AG04450 (cell line): ENCODE data around the gene MRGPRG. TPM values are rescaled to one million over a fixed set of nuclear protein-coding genes. Genes with fewer than 3 reads are reported as not detected.

Experiments used
- CTCF ChIA-PET: fragments of 300-600, 350-600 bp; formaldehyde crosslinking; extraction: SDS; loops from one replicate; lab custom pipeline; 2022; ENCODE audit warnings: antibody characterized with exemption, inconsistent platforms; lab: Charles Lee
- POLR2A ChIA-PET: fragments of 350-600 bp; formaldehyde crosslinking; extraction: SDS; loops from one replicate; lab custom pipeline; 2021; ENCODE audit warnings: antibody characterized with exemption, inconsistent platforms; lab: Yijun Ruan, JAX
- DNase-seq: peaks from one replicate; pipeline ENCODE4 v3.0.0-alpha.2; 2011; ENCODE audit warnings: low read depth, low spot score
- H3K27ac ChIP-seq: one replicate; pipeline ENCODE4 v1.5.1; 2012; ENCODE audit warnings: low read depth, low read length, control low read depth
- H3K27me3 ChIP-seq: one replicate; pipeline ENCODE4 v1.6.0; 2012; ENCODE audit warnings: low read length; ENCODE audit not compliant: control insufficient read depth, insufficient read depth
- H3K4me3 ChIP-seq: 2 replicates; pipeline ENCODE4 v1.5.1; 2011; ENCODE audit warnings: mild to moderate bottlenecking, low read depth, low read length, control low read depth
- H3K9me3 ChIP-seq: 2 replicates; pipeline ENCODE4 v1.5.1; 2012; ENCODE audit warnings: low read length; ENCODE audit not compliant: control insufficient read depth, insufficient read depth
- polyA plus RNA-seq: library from polyadenylated mRNA; depleted of rRNA; stranded (reverse); fragments of >200 nt; gene quantifications from 2 replicates; pipeline ENCODE4 v1.2.3, GENCODE V29; 2011
- TF ChIP-seq, protein P1 (sequence below): IDR thresholded peaks from 2 replicates; pipeline ENCODE4 v1.5.1; 2011; ENCODE audit warnings: low read depth, low read length, control low read depth, inconsistent platforms

MRGPRG gene
- polyA plus RNA-seq, 1 experiment = not detected

DNA sequence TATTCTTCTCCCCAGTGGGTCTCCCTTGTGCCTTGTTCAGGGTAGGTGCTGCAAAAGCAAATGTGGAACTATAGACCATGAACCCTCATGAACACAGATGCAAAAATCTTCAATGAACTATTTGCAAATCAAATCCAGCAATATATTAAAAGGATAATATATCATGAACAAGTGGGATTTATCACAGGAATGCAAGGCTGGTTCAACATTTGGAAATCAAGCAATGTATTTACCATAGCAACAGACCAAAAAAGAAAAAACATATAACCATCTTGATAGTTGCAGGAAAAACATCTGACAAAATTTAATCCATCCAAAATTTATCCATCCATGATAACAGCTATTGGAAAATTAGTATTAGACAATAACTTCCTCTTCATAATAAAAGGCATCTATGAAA lies 42.1 kb downstream of the MRGPRG start:
- POLR2A ChIA-PET = no interaction called here
- H3K27me3 ChIP-seq = peaks cover 5% of the 10 kb centered on the region
- no peak for DNase-seq
- CTCF ChIA-PET = no interaction called here
- peaks cover 11% of the 10 kb centered on the region for H3K9me3 ChIP-seq
- TF ChIP-seq, protein P1, sequence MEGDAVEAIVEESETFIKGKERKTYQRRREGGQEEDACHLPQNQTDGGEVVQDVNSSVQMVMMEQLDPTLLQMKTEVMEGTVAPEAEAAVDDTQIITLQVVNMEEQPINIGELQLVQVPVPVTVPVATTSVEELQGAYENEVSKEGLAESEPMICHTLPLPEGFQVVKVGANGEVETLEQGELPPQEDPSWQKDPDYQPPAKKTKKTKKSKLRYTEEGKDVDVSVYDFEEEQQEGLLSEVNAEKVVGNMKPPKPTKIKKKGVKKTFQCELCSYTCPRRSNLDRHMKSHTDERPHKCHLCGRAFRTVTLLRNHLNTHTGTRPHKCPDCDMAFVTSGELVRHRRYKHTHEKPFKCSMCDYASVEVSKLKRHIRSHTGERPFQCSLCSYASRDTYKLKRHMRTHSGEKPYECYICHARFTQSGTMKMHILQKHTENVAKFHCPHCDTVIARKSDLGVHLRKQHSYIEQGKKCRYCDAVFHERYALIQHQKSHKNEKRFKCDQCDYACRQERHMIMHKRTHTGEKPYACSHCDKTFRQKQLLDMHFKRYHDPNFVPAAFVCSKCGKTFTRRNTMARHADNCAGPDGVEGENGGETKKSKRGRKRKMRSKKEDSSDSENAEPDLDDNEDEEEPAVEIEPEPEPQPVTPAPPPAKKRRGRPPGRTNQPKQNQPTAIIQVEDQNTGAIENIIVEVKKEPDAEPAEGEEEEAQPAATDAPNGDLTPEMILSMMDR = no peak
- no peak overlapping the region for H3K27ac ChIP-seq
- H3K4me3 ChIP-seq = no peak overlapping the region

DNA sequence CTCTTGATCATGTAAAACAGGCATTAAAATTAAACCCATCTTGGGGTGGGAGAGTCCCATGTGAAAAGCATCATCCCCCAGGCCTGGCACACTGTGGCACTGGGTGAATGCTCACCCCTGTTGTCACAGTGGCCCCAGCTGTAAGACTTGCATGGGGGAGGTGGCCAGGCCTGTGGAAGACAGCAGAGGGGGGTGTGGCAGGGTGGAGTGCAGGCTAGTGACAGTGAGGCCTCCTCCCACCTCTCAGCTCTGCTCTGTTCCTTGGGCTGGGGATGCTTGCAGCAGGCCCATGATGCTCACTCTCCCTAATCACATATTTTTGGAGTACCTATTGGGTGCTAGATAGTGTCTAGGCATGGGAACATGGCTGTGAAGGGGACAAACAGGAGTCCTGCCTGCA lies 43.4 kb downstream of the MRGPRG start:
- DNase-seq = no peak
- Histone ChIP-seq H3K27ac (no peak overlapping the region), H3K4me3 (no peak overlapping the region), H3K27me3 (peaks cover 9% of the 10 kb centered on the region), H3K9me3 (peaks cover 11% of the 10 kb centered on the region)
- ChIA-PET CTCF (no interaction called here), POLR2A (no interaction called here)
- TF ChIP-seq, protein P1 = no peak

DNA sequence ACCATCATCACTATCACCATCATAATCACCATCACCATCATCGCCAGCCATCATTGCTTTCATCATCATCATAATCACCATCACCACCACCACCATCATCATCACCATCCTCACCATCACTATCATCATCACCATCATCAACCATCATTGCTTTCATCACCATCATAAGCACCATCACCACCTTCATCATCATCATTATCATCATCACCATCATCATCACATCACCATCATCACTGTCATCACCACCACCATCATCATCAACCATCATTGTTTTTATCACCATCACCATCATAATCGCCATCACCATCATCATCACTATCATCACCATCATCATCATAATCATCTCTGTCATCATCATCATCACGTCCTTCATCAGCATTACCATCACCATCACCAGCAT lies 44.2 kb downstream of the MRGPRG start:
- Histone ChIP-seq H3K4me3 (no peak overlapping the region), H3K27me3 (peaks cover 9% of the 10 kb centered on the region), H3K9me3 (peaks cover 11% of the 10 kb centered on the region), H3K27ac (no peak overlapping the region)
- ChIA-PET CTCF (no interaction called here), POLR2A (no interaction called here)
- DNase-seq = no peak
- TF ChIP-seq, protein P1 = no peak

DNA sequence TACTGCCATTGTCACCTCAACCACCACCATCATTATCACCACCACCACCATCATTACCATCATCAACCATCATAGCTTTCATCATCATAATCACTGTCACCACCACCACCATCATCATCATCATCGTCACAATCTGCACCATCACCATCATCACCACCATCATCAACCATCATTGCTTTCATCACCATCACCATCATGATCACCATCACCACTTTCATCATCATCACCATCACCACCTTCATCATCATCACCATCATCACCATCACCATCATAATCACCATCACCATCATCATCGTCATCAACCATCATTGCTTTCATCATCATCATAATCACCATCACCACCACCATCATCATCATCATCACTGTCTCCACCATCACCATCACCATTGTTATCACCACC lies 44.8 kb downstream of the MRGPRG start:
- Histone ChIP-seq H3K27me3 (peaks cover 9% of the 10 kb centered on the region), H3K9me3 (peaks cover 11% of the 10 kb centered on the region), H3K27ac (no peak overlapping the region), H3K4me3 (no peak overlapping the region)
- no peak for DNase-seq
- TF ChIP-seq, protein P1 = no peak
- ChIA-PET POLR2A (no interaction called here), CTCF (no interaction called here)

DNA sequence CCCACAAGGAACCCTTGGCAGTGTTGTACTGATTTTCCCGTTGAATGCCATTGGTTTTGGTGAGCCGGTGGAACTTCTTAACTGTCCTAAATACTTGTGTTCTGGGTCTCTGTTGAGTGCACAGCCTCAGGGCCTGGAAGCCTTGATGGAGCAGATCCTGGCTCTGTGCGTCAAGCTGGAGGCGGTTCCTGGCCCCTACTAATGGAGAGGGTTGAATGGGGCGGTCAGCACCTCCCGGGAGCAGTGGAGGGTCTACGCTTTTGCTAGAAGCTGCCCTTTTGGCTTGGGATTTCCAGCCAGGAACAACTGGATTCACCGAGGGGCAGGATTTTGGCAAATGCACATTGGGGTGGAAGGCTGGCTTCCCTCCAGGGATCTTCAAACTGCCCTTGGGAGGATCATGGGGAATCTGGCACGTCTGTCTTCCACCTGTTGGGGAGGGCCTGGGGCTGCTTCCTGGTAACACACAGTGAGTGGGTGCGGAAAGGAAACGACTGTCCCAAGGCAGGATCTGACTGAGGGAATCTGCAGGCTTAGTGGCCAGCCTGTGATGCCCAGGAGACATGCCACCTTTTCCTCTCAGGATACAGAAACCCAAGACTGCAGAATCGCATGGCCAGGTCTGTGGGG lies 46.6 kb downstream of the MRGPRG start:
- Histone ChIP-seq H3K4me3 (no peak overlapping the region), H3K27me3 (peaks cover 9% of the 10 kb centered on the region), H3K27ac (no peak overlapping the region), H3K9me3 (peaks cover 11% of the 10 kb centered on the region)
- TF ChIP-seq, protein P1 = no peak
- ChIA-PET POLR2A (no interaction called here), CTCF (no interaction called here)
- DNase-seq = no peak
